DND-41 (cell line): ENCODE measurements around the gene SAPCD2.

Experiments used
- ATAC-seq: fragments of 200-7000 bp; cut with Tn5 transposase; 3 replicates; pipeline ENCODE4 v1.9.1; 2021; ENCODE audit warnings: low read depth; ENCODE audit not compliant: insufficient read depth
- DNase-seq: peaks from one replicate; pipeline ENCODE4 v3.0.0-alpha.2; 2020
- H2AFZ ChIP-seq: 2 replicates; pipeline ENCODE4 v1.6.0; 2012; ENCODE audit warnings: low read depth, low read length
- H3K27ac ChIP-seq: 2 replicates; pipeline ENCODE4 v1.5.1; 2012; ENCODE audit warnings: low read length, inconsistent platforms
- H3K27me3 ChIP-seq: fragments of 200-600 bp; sonication (generic); 2 replicates; pipeline ENCODE4 v1.6.0; 2012; ENCODE audit warnings: low read length, mild to moderate bottlenecking, inconsistent platforms; ENCODE audit not compliant: insufficient read depth, poor library complexity
- H3K36me3 ChIP-seq: 2 replicates; pipeline ENCODE4 v1.5.1; 2012; ENCODE audit warnings: low read length, inconsistent platforms; ENCODE audit not compliant: insufficient read depth
- H3K4me1 ChIP-seq: 2 replicates; pipeline ENCODE4 v1.5.1; 2012; ENCODE audit warnings: mild to moderate bottlenecking, low read length; ENCODE audit not compliant: insufficient read depth
- H3K4me2 ChIP-seq: 2 replicates; pipeline ENCODE4 v1.6.0; 2012; ENCODE audit warnings: mild to moderate bottlenecking, moderate library complexity, low read length, inconsistent platforms; ENCODE audit not compliant: insufficient read depth
- H3K4me3 ChIP-seq, 2 experiments: fragments of 200-600 bp in 1 of 2; shearing (Covaris generic) in 1 of 2; 2 replicates each; pipeline ENCODE4 v1.5.1; 2012 to 2016; ENCODE audit warnings: inconsistent platforms in 2 of 2, low read length in 2 of 2, mild to moderate bottlenecking in 2 of 2, low read depth in 1 of 2, moderate library complexity in 1 of 2
- H3K79me2 ChIP-seq: 2 replicates; pipeline ENCODE4 v1.6.0; 2012; ENCODE audit warnings: low read length, inconsistent platforms; ENCODE audit not compliant: insufficient read depth
- H3K9ac ChIP-seq: 2 replicates; pipeline ENCODE4 v1.6.0; 2012; ENCODE audit warnings: low read depth, mild to moderate bottlenecking, inconsistent platforms, low read length, moderate library complexity
- H3K9me3 ChIP-seq: 2 replicates; pipeline ENCODE4 v1.5.1; 2012; ENCODE audit warnings: low read length, moderate library complexity, mild to moderate bottlenecking, inconsistent platforms; ENCODE audit not compliant: insufficient read depth, severe bottlenecking
- H4K20me1 ChIP-seq: 2 replicates; pipeline ENCODE4 v1.6.0; 2012; ENCODE audit warnings: low read length; ENCODE audit not compliant: insufficient read depth
- EZH2 ChIP-seq: IDR thresholded peaks from 3 replicates; pipeline ENCODE4 v1.6.1; 2012; ENCODE audit warnings: borderline replicate concordance, low read depth, mild to moderate bottlenecking, moderate library complexity, low read length, inconsistent platforms; ENCODE audit not compliant: severe bottlenecking
- TF ChIP-seq, protein P1 (sequence below): IDR thresholded peaks from 2 replicates; pipeline ENCODE4 v1.5.1; 2012; ENCODE audit warnings: borderline replicate concordance, low read length, moderate library complexity, mild to moderate bottlenecking; ENCODE audit not compliant: poor library complexity, severe bottlenecking; ENCODE audit errors: extremely low read depth

Gene SAPCD2

DNA sequence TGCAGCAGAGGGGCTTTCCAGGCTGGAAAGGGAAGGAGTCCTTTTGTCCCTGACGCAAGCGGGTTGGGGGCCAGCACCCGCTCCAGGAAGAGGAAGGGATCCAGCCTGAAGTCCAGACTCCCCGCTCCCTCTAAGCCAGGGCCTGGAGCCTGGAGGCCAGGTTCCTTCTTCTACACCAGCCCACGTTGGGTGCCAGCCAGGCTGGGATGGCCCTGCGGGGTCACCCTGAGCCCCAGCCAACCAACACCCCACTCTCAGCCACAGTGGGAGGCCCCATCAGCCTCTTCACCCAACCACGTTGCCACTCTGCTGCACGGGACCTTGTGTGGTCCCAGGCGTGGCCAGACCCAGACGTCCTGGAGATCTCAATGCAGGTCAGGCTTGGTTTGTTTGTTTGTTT lies 37.5 kb downstream of the SAPCD2 start:
- no peak overlapping the region for H3K9ac ChIP-seq
- H3K4me1 ChIP-seq: peaks cover 25% of the 10 kb centered on the region
- H3K36me3 ChIP-seq: no peaks in the 10 kb centered on the region
- H3K27ac ChIP-seq: no peak overlapping the region
- ATAC-seq (no peak), DNase-seq (no peak)
- H3K4me3 ChIP-seq: no peak overlapping the region
- H3K9me3 ChIP-seq: no peaks in the 10 kb centered on the region
- no peaks in the 10 kb centered on the region for H3K79me2 ChIP-seq
- no peak overlapping the region for H3K4me2 ChIP-seq
- peaks cover 9% of the 10 kb centered on the region for H3K27me3 ChIP-seq
- no peak overlapping the region for H2AFZ ChIP-seq
- peaks cover 20% of the 10 kb centered on the region for H4K20me1 ChIP-seq
- TF ChIP-seq, protein P1, sequence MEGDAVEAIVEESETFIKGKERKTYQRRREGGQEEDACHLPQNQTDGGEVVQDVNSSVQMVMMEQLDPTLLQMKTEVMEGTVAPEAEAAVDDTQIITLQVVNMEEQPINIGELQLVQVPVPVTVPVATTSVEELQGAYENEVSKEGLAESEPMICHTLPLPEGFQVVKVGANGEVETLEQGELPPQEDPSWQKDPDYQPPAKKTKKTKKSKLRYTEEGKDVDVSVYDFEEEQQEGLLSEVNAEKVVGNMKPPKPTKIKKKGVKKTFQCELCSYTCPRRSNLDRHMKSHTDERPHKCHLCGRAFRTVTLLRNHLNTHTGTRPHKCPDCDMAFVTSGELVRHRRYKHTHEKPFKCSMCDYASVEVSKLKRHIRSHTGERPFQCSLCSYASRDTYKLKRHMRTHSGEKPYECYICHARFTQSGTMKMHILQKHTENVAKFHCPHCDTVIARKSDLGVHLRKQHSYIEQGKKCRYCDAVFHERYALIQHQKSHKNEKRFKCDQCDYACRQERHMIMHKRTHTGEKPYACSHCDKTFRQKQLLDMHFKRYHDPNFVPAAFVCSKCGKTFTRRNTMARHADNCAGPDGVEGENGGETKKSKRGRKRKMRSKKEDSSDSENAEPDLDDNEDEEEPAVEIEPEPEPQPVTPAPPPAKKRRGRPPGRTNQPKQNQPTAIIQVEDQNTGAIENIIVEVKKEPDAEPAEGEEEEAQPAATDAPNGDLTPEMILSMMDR: no peak
- TF ChIP-seq EZH2: no peak

DNA sequence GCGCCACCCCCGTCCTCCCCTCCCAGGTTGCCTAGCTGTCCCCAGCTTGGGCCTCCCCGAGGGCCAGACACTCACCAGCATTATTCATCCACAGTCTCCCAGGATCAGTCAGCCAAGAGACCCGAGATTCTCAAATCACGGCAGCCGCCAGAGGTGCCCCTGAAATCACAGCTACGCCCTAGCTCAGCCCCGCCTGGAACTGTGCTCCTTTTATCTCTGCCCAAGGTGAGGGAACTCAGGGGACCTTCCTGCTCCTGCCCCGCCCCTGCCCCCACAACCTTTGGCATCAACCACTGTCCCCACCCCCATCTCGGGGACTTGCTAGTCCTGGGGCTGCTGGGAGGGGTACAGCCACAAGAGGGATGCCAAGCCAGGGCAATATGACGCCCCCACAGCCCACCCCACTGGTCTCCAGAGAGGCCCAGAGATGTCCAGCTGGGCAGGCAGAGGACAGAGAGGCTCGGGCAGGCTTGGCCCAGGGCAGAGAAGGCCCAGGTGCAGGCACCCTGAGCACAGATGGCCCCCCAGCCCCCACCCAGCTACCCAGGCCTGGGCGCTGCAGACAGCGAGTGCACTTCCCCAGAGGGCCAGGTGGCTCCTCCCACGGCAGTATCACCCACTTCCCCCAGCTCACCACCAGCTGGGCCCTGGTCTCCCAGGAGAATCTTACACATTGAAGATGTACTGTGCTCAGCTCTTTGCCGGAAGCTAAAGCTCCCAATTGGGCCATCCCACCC lies 38.3 kb downstream of the SAPCD2 start, which contains the start of gene FUT7:
Gene FUT7, minus strand, starts transcription at position 185 of the 737 bp plus-strand sequence. Its CDS starts 97 bp downstream, at position 88.
- peaks cover 9% of the 10 kb centered on the region for H3K27me3 ChIP-seq
- H4K20me1 ChIP-seq: peaks cover 20% of the 10 kb centered on the region
- ATAC-seq (no peak), DNase-seq (peak; percentile 43)
- no peak within 1 kb of the TSS for H2AFZ ChIP-seq
- H3K9me3 ChIP-seq: no peaks in the 10 kb centered on the region
- H3K4me3 ChIP-seq: no peak within 1 kb of the TSS
- no peak within 1 kb of the TSS for H3K9ac ChIP-seq
- no peak within 1 kb of the TSS for H3K4me2 ChIP-seq
- H3K27ac ChIP-seq: no peak within 1 kb of the TSS
- no peak for TF ChIP-seq EZH2
- TF ChIP-seq, protein P1: no peak
- peaks cover 31% of the 10 kb centered on the region for H3K4me1 ChIP-seq
- no peaks in the 10 kb centered on the region for H3K36me3 ChIP-seq
- H3K79me2 ChIP-seq: no peaks in the 10 kb centered on the region

DNA sequence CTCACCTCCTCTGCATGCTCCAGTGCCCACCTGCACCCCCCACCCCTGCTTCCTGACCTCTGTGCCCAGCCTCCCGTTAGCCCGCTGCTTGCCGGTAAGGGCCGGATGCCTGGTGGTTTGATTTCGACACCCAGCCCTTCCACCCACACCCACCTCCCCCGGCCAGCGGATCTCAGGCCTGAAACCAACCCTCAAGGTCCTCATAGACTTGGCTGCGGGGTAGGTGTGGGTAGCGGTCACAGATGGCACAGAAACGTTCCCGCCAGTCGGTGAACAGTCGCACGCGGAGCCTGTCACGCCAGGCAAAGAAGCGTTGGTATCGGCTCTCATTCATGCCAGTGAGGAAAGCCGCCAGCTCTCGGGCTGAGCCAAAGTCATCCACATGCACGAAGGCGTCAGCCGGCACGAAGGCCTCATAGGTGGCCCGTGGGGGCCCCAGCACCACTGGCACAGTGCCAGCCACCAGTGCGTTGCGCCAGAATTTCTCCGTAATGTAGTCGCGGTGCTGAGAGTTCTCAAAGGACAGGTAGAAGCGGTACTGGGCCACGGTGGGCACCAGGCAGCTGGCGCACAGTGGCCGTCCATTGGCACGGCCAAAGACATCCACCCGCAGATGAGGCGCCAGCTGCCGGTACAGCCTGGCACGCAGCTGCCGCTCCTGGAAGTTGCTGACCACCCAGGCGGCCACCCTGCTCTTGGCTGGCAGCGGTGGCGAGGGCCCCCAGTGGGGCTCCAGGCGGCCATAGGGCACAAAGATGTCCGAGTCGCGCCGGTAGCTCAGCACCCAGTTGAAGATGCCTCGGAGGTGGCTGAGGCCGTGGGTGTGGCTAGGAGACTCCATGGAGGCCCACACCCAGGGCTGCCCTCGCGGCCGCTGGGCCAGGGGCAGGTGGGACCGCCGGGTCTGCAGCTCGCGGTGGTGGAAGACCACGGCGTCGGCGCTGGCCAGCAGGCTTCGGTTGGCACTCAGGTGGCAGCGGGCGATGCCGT lies 39.5 kb downstream of the SAPCD2 start:
- H4K20me1 ChIP-seq: peaks cover 19% of the 10 kb centered on the region
- no peaks in the 10 kb centered on the region for H3K9me3 ChIP-seq
- no peaks in the 10 kb centered on the region for H3K79me2 ChIP-seq
- no peak overlapping the region for H3K4me3 ChIP-seq
- H2AFZ ChIP-seq: no peak overlapping the region
- ATAC-seq (no peak), DNase-seq (no peak)
- no peak overlapping the region for H3K9ac ChIP-seq
- peaks cover 9% of the 10 kb centered on the region for H3K27me3 ChIP-seq
- no peak overlapping the region for H3K27ac ChIP-seq
- H3K4me2 ChIP-seq: no peak overlapping the region
- no peaks in the 10 kb centered on the region for H3K36me3 ChIP-seq
- TF ChIP-seq, protein P1: no peak
- no peak for TF ChIP-seq EZH2
- peaks cover 39% of the 10 kb centered on the region for H3K4me1 ChIP-seq
